Smooth muscle cell (in vitro differentiated cells): ENCODE data around the gene KCNQ1OT1. TPM values are rescaled to one million over a fixed set of nuclear protein-coding genes. Genes with fewer than 3 reads are reported as not detected.

Source experiments
- DNase-seq: peaks from one replicate; lab custom pipeline; 2025; ENCODE audit not compliant: unreplicated experiment; lab: John Stamatoyannopoulos, UW
- H2AFZ ChIP-seq: fragments of 200-600 bp; sonication (generic); 2 replicates; pipeline ENCODE4 v1.6.0; 2016; ENCODE audit warnings: antibody characterized with exemption, low read depth, mild to moderate bottlenecking
- H3F3A ChIP-seq: fragments of 200-600 bp; sonication (generic); 2 replicates; pipeline ENCODE4 v1.6.0; 2017; ENCODE audit warnings: antibody characterized with exemption, low read depth
- H3K27ac ChIP-seq: fragments of 200-600 bp; sonication (generic); 2 replicates; pipeline ENCODE4 v1.5.1; 2016; ENCODE audit warnings: low read depth, mild to moderate bottlenecking
- H3K27me3 ChIP-seq: fragments of 200-600 bp; sonication (generic); 2 replicates; pipeline ENCODE4 v1.6.1; 2016; ENCODE audit warnings: low read depth, mild to moderate bottlenecking
- H3K36me3 ChIP-seq: fragments of 200-600 bp; sonication (generic); 2 replicates; pipeline ENCODE4 v1.5.1; 2016; ENCODE audit warnings: low read depth
- H3K4me1 ChIP-seq: fragments of 200-600 bp; sonication (generic); 2 replicates; pipeline ENCODE4 v1.5.1; 2016; ENCODE audit warnings: low read depth
- H3K4me2 ChIP-seq: fragments of 200-600 bp; sonication (generic); 2 replicates; pipeline ENCODE4 v1.6.0; 2016; ENCODE audit warnings: mild to moderate bottlenecking
- H3K4me3 ChIP-seq: fragments of 200-600 bp; sonication (generic); 2 replicates; pipeline ENCODE4 v1.5.1; 2016; ENCODE audit warnings: mild to moderate bottlenecking
- H3K79me2 ChIP-seq: fragments of 200-600 bp; sonication (generic); 2 replicates; pipeline ENCODE4 v1.6.0; 2016; ENCODE audit warnings: low read depth, mild to moderate bottlenecking
- H3K9ac ChIP-seq: fragments of 200-600 bp; sonication (generic); 2 replicates; pipeline ENCODE4 v1.6.0; 2016; ENCODE audit warnings: low read depth
- H3K9me3 ChIP-seq: fragments of 200-600 bp; sonication (generic); replicated peaks from 2 replicates; pipeline ENCODE4 v1.5.1; 2016; ENCODE audit warnings: low read depth
- H4K20me1 ChIP-seq: fragments of 200-600 bp; sonication (generic); 2 replicates; pipeline ENCODE4 v1.6.0; 2016; ENCODE audit warnings: low read depth
- CTCF ChIP-seq: fragments of 200-600 bp; sonication (generic); IDR thresholded peaks from 2 replicates; pipeline ENCODE4 v1.5.1; 2017; ENCODE audit warnings: borderline replicate concordance, mild to moderate bottlenecking, antibody characterized with exemption; ENCODE audit not compliant: insufficient read depth, poor library complexity, severe bottlenecking
- WGBS: methylation state at CpG from one replicate; pipeline ENCODE4 v1.1.7; 2016; ENCODE audit warnings: low lambda C conversion rate; 5-methylcytosine and 5-hydroxymethylcytosine counted together
- polyA plus RNA-seq: library from polyadenylated mRNA; unstranded; fragments of >200 nt; fragmentation: Nextera tagmentation; extraction: Ambion mirVana; gene quantifications from 2 replicates; pipeline ENCODE4 v1.2.1, GENCODE V29; 2016
- total RNA-seq: library from RNA; depleted of rRNA; stranded (reverse); fragments of >200 nt; gene quantifications from 2 replicates; pipeline ENCODE4 v1.2.3, GENCODE V29; 2014

Gene KCNQ1OT1
- total and polyA plus RNA-seq, 2 experiments from 2014 or later = 1.6 to 9.8 TPM

- Histone ChIP-seq H3K79me2 (no peaks in the 10 kb centered on the region), H3K36me3 (no peaks in the 10 kb centered on the region), H3K27me3 (no peaks in the 10 kb centered on the region), H3F3A (no peaks in the 10 kb centered on the region), H4K20me1 (no peaks in the 10 kb centered on the region), H3K9me3 (no peaks in the 10 kb centered on the region), H3K9ac (no peak overlapping the region), H3K4me3 (no peak overlapping the region), H2AFZ (no peak overlapping the region), H3K27ac (no peak overlapping the region), H3K4me1 (no peaks in the 10 kb centered on the region), H3K4me2 (no peak overlapping the region)
- TF ChIP-seq CTCF = no peak
- 96% methylated on average over 17 of the region's 25 CpGs for WGBS
- DNase-seq = no peak
Measured at GRCh38 chr11:2570841-2571597, 128.8 kb downstream of the KCNQ1OT1 start.

- Histone ChIP-seq H3K9ac (no peak overlapping the region), H3K4me3 (no peak overlapping the region), H3K9me3 (no peaks in the 10 kb centered on the region), H4K20me1 (no peaks in the 10 kb centered on the region), H3F3A (no peaks in the 10 kb centered on the region), H3K4me1 (no peaks in the 10 kb centered on the region), H2AFZ (no peak overlapping the region), H3K27me3 (peaks cover under 1% of the 10 kb centered on the region), H3K79me2 (no peaks in the 10 kb centered on the region), H3K4me2 (no peak overlapping the region), H3K36me3 (no peaks in the 10 kb centered on the region), H3K27ac (no peak overlapping the region)
- WGBS = 97% methylated on average over 26 of the region's 26 CpGs
- DNase-seq = no peak
- no peak for TF ChIP-seq CTCF
Measured at GRCh38 chr11:2570211-2570811, 129.5 kb downstream of the KCNQ1OT1 start.

- H3K79me2 ChIP-seq = no peaks in the 10 kb centered on the region
- no peak overlapping the region for H2AFZ ChIP-seq
- WGBS = 93% methylated on average over 10 of the region's 10 CpGs
- H3K4me3 ChIP-seq = no peak overlapping the region
- no peak overlapping the region for H3K9ac ChIP-seq
- H4K20me1 ChIP-seq = no peaks in the 10 kb centered on the region
- no peaks in the 10 kb centered on the region for H3K9me3 ChIP-seq
- no peak for DNase-seq
- no peaks in the 10 kb centered on the region for H3F3A ChIP-seq
- H3K27ac ChIP-seq = no peak overlapping the region
- TF ChIP-seq CTCF = no peak
- H3K4me1 ChIP-seq = no peaks in the 10 kb centered on the region
- H3K27me3 ChIP-seq = peaks cover 4% of the 10 kb centered on the region
- H3K36me3 ChIP-seq = no peaks in the 10 kb centered on the region
- no peak overlapping the region for H3K4me2 ChIP-seq
Measured at GRCh38 chr11:2569731-2570210, 130.0 kb downstream of the KCNQ1OT1 start.
